H1 (cell line): Measurements from ENCODE around the gene ZC3HAV1. TPM values are rescaled to one million over a fixed set of nuclear protein-coding genes. Genes with fewer than 3 reads are reported as not detected.

Experiments
- CHD7 ChIP-seq: fragments of 300-600 bp; sonication (generic); IDR thresholded peaks from 2 replicates; pipeline ENCODE4 v1.7.1; 2012; ENCODE audit warnings: low read length, moderate library complexity, mild to moderate bottlenecking, inconsistent platforms; ENCODE audit not compliant: insufficient replicate concordance
- CREB1 ChIP-seq: IDR thresholded peaks from 2 replicates; pipeline ENCODE4 v1.6.1; 2012; ENCODE audit warnings: inconsistent platforms
- CTCF ChIP-seq, 3 experiments: IDR thresholded peaks; 1 replicate in 2 of 3; 2 replicates in 1 of 3; pipeline versions ENCODE4 v1.5.1 to v1.6.1; 2011; ENCODE audit warnings: low read length in 3 of 3, mild to moderate bottlenecking in 3 of 3, inconsistent platforms in 2 of 3, low read depth in 1 of 3, moderate library complexity in 1 of 3; ENCODE audit not compliant: insufficient read depth in 1 of 3; ENCODE audit errors: control extremely low read depth in 1 of 3
- EGR1 ChIP-seq: IDR thresholded peaks from 2 replicates; pipeline ENCODE4 v1.6.1; 2011; ENCODE audit warnings: low read depth, low read length, borderline replicate concordance
- HDAC6 ChIP-seq: IDR thresholded peaks from one replicate; pipeline ENCODE4 v1.7.1; 2012; ENCODE audit warnings: low read depth, mild to moderate bottlenecking, inconsistent platforms, low read length, moderate library complexity
- KDM5A ChIP-seq: fragments of 200-600 bp; IDR thresholded peaks from 2 replicates; pipeline ENCODE4 v1.7.1; 2012; ENCODE audit warnings: mild to moderate bottlenecking, low read length, inconsistent platforms, mixed read lengths
- NANOG ChIP-seq: IDR thresholded peaks from 2 replicates; pipeline ENCODE4 v1.6.1; 2011; ENCODE audit warnings: low read length, low read depth, mild to moderate bottlenecking, inconsistent platforms; ENCODE audit not compliant: insufficient read depth, poor library complexity, severe bottlenecking
- PHF8 ChIP-seq: fragments of 200-600 bp; sonication (generic); conservative IDR thresholded peaks from 2 replicates; pipeline ENCODE4 v1.7.1; 2012; ENCODE audit warnings: low read depth, mild to moderate bottlenecking, inconsistent platforms, low read length, moderate library complexity
- SP2 ChIP-seq: IDR thresholded peaks from 2 replicates; pipeline ENCODE4 v1.6.1; 2012; ENCODE audit warnings: mild to moderate bottlenecking, low read length, inconsistent platforms
- TEAD4 ChIP-seq: IDR thresholded peaks from 2 replicates; pipeline ENCODE4 v1.6.1; 2012; ENCODE audit warnings: low read depth, low read length, inconsistent platforms, mixed read lengths
- polyA plus RNA-seq, 7 experiments: library from polyadenylated mRNA; depleted of rRNA in 3 of 7; stranded (reverse) in 5 of 7; unstranded in 2 of 7; fragments of >200 nt in 5 of 7; fragments of 200-250 nt in 2 of 7; gene quantifications; 1 replicate in 5 of 7; 2 replicates in 1 of 7; 4 replicates in 1 of 7; pipeline versions ENCODE4 v1.2.1 to v1.2.3, GENCODE V29; 2011 to 2013; ENCODE audit warnings: missing spikeins in 2 of 7, mixed read lengths in 2 of 7
- total RNA-seq: library from RNA; stranded (reverse); fragmentation: NEBNext Ultra II Directional; extraction: Animal tissue kit (Norgen Biotek cat#: 25700); gene quantifications from 2 replicates; pipeline ENCODE4 v1.2.1, GENCODE V29; 2021

Gene ZC3HAV1
- total and polyA plus RNA-seq, 2 of the 8 experiments (the other 6 are each of a cell fraction or from before 2014, with no cell fraction given) = 22.5 to 43.4 TPM

DNA sequence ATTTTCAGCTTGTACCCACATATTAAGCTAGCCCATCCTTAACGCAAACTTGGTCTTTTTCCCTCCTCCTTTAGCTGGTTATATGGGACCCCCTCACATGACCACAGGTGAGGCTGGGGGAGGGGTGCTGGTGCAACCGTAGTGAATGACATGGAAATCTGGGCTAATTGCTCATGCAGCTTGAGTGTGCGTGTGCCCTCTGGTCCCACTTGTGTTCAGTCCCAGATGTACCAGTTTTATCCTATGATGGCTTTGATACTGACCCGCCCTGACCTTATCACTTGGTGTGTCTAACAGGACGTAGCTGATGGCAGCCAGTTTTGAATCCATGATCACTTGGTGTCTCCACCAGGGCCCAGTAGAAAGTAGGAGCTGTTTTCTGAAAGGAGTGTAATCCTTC lies 5.1 kb upstream of the ZC3HAV1 start (continued):
- TF ChIP-seq CHD7 (no peak), CTCF (IDR thresholded peaks at IDR 0.05; ENCODE audit: control extremely low read depth in 1 of 3, insufficient read depth in 1 of 3, low read depth in 1 of 3, low read length in 3 of 3) (no peak), TEAD4 (no peak), CREB1 (no peak), SP2 (no peak), KDM5A (no peak), PHF8 (no peak), HDAC6 (no peak), EGR1 (no peak), NANOG (no peak)
